PC-9 (cell line): ENCODE results near the gene MED27.

ENCODE experiments used
- EZH2 ChIP-seq: fragments of 200-600 bp; sonication (generic); IDR thresholded peaks from 2 replicates; pipeline ENCODE4 v1.8.0; 2017; ENCODE audit warnings: antibody characterized with exemption, low read depth
- TF ChIP-seq, protein P1 (sequence below): fragments of 200-600 bp; sonication (generic); conservative IDR thresholded peaks from 2 replicates; pipeline ENCODE4 v1.6.1; 2017; ENCODE audit warnings: mixed run types, antibody characterized with exemption, mild to moderate bottlenecking, moderate library complexity

DNA sequence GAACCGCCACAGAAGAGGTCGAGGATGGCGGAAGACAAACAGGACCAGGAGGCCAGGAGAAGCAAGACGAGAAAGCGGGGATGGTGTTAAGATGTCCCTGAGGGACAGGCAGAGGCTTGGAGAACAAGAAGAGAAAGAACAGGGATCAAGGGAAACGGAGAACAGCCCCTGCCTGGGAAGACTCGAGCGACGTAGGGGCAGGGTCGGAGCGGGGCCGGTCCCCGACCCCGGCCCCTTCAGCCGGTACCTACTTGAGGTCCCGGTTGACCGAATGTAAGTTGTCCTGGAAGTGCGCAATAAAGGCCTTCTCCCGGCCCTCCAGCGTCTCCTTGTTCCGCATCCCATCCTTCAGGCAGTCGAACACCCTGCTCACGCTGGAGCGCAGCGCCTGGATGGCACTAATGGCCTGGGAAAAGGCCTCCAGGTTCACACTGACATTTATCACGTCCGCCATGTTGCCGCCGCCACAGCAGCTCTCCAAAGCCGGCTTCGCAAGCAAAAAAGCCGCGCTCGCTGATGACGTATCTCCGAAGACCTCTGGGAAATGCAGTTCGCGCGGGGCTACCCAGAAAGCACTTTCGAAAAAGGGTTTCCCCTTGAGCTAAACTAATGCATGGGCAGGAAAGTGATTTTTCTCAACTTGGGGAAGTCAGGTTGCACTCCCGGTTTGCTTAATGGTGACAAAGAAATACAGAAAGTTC lies at the start of gene MED27:
- TF ChIP-seq, protein P1, sequence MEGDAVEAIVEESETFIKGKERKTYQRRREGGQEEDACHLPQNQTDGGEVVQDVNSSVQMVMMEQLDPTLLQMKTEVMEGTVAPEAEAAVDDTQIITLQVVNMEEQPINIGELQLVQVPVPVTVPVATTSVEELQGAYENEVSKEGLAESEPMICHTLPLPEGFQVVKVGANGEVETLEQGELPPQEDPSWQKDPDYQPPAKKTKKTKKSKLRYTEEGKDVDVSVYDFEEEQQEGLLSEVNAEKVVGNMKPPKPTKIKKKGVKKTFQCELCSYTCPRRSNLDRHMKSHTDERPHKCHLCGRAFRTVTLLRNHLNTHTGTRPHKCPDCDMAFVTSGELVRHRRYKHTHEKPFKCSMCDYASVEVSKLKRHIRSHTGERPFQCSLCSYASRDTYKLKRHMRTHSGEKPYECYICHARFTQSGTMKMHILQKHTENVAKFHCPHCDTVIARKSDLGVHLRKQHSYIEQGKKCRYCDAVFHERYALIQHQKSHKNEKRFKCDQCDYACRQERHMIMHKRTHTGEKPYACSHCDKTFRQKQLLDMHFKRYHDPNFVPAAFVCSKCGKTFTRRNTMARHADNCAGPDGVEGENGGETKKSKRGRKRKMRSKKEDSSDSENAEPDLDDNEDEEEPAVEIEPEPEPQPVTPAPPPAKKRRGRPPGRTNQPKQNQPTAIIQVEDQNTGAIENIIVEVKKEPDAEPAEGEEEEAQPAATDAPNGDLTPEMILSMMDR, result no peak
- TF ChIP-seq EZH2, result no peak
